ENCODE measurements around the gene SERP1. TPM values are rescaled to one million over a fixed set of nuclear protein-coding genes. Genes with fewer than 3 reads are reported as not detected.
"Not testable (repeated sequence)": the region's sequence is repeated elsewhere in the genome, so short reads cannot be mapped to it uniquely, and the experiment has no call there.

Gene SERP1
- total RNA-seq, 2 donors from 2014 or later, result 304 to 473 TPM

- Histone ChIP-seq H3K9me3 (no peaks in the 10 kb centered on the region), H3K27me3 (replicated peaks; ENCODE audit: insufficient read depth) (no peaks in the 10 kb centered on the region), H3K27ac (no peak overlapping the region), H3K4me1 (replicated peaks) (no peaks in the 10 kb centered on the region), H3K4me3 (no peak overlapping the region), H3K36me3 (no peaks in the 10 kb centered on the region)
- DNase-seq (ENCODE audit: low spot score), result no peak
- 88% methylated on average over 2 of the region's 2 CpGs for WGBS
- intact Hi-C loops (cut with DNase I), result no loop called here
- TF ChIP-seq, protein P1, sequence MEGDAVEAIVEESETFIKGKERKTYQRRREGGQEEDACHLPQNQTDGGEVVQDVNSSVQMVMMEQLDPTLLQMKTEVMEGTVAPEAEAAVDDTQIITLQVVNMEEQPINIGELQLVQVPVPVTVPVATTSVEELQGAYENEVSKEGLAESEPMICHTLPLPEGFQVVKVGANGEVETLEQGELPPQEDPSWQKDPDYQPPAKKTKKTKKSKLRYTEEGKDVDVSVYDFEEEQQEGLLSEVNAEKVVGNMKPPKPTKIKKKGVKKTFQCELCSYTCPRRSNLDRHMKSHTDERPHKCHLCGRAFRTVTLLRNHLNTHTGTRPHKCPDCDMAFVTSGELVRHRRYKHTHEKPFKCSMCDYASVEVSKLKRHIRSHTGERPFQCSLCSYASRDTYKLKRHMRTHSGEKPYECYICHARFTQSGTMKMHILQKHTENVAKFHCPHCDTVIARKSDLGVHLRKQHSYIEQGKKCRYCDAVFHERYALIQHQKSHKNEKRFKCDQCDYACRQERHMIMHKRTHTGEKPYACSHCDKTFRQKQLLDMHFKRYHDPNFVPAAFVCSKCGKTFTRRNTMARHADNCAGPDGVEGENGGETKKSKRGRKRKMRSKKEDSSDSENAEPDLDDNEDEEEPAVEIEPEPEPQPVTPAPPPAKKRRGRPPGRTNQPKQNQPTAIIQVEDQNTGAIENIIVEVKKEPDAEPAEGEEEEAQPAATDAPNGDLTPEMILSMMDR (IDR thresholded peaks at IDR 0.05), result no peak
- no peak for TF ChIP-seq POLR2A (IDR thresholded peaks at IDR 0.05)
- no peak for TF ChIP-seq POLR2AphosphoS5 (IDR thresholded peaks at IDR 0.05)
These were observed 36.5 kb downstream of the SERP1 start for GRCh38 chr3:150509780-150510179.

- Histone ChIP-seq H3K9me3 (no peaks in the 10 kb centered on the region), H3K27ac (no peak overlapping the region), H3K27me3 (replicated peaks; ENCODE audit: insufficient read depth) (no peaks in the 10 kb centered on the region), H3K4me1 (replicated peaks) (no peaks in the 10 kb centered on the region), H3K36me3 (no peaks in the 10 kb centered on the region), H3K4me3 (no peak overlapping the region)
- no peak for TF ChIP-seq POLR2AphosphoS5 (IDR thresholded peaks at IDR 0.05)
- no peak for TF ChIP-seq POLR2A (IDR thresholded peaks at IDR 0.05)
- TF ChIP-seq, protein P1 (IDR thresholded peaks at IDR 0.05), result no peak
- intact Hi-C loops (cut with DNase I), result no loop called here
- no peak for DNase-seq (ENCODE audit: low spot score)
These were observed 37.9 kb downstream of the SERP1 start for GRCh38 chr3:150508401-150508800.

- 81% methylated on average over 3 of the region's 3 CpGs for WGBS
- intact Hi-C loops (cut with DNase I), result no loop called here
These were observed 41.8 kb downstream of the SERP1 start for GRCh38 chr3:150504483-150504882.

GRCh38 chr3:150503402-150504099, 42.7 kb downstream of the SERP1 start:
- WGBS, result 89% methylated on average over 5 of the region's 5 CpGs
- Histone ChIP-seq H3K27ac (no peak overlapping the region), H3K36me3 (no peaks in the 10 kb centered on the region), H3K4me3 (no peak overlapping the region), H3K27me3 (replicated peaks; ENCODE audit: insufficient read depth) (no peaks in the 10 kb centered on the region), H3K9me3 (no peaks in the 10 kb centered on the region), H3K4me1 (replicated peaks) (no peaks in the 10 kb centered on the region)
- TF ChIP-seq POLR2A (IDR thresholded peaks at IDR 0.05) (no peak), POLR2AphosphoS5 (IDR thresholded peaks at IDR 0.05) (no peak)
- TF ChIP-seq, protein P1 (IDR thresholded peaks at IDR 0.05), result no peak
- no peak for DNase-seq (ENCODE audit: low spot score)
- intact Hi-C loops (cut with DNase I), result no loop called here

More at GRCh38 chr3:150504483-150504882, 41.8 kb downstream of the SERP1 start:
- no peak for DNase-seq (ENCODE audit: low spot score)
- H3K4me1 ChIP-seq (replicated peaks), result no peaks in the 10 kb centered on the region
- no peak overlapping the region for H3K27ac ChIP-seq
- no peaks in the 10 kb centered on the region for H3K9me3 ChIP-seq
- H3K36me3 ChIP-seq, result no peaks in the 10 kb centered on the region
- no peak for TF ChIP-seq POLR2A (IDR thresholded peaks at IDR 0.05)
- H3K4me3 ChIP-seq, result no peak overlapping the region
- H3K27me3 ChIP-seq (replicated peaks; ENCODE audit: insufficient read depth), result no peaks in the 10 kb centered on the region

GRCh38 chr3:150500960-150501359, 45.3 kb downstream of the SERP1 start:
- H3K4me3 ChIP-seq; intact Hi-C loops (cut with DNase I); H3K36me3 ChIP-seq; H3K9me3 ChIP-seq; H3K27ac ChIP-seq; H3K4me1 ChIP-seq (replicated peaks); H3K27me3 ChIP-seq (replicated peaks; ENCODE audit: insufficient read depth); DNase-seq (ENCODE audit: low spot score): not testable (repeated sequence)
- 94% methylated on average over 1 of the region's 1 CpG for WGBS

- Histone ChIP-seq H3K36me3 (no peaks in the 10 kb centered on the region), H3K27me3 (replicated peaks; ENCODE audit: insufficient read depth) (no peaks in the 10 kb centered on the region), H3K9me3 (no peaks in the 10 kb centered on the region), H3K4me1 (replicated peaks) (no peaks in the 10 kb centered on the region), H3K4me3 (no peak overlapping the region), H3K27ac (no peak overlapping the region)
- TF ChIP-seq POLR2A (IDR thresholded peaks at IDR 0.05) (no peak), POLR2AphosphoS5 (IDR thresholded peaks at IDR 0.05) (no peak)
- TF ChIP-seq, protein P1 (IDR thresholded peaks at IDR 0.05), result no peak
- no peak for DNase-seq (ENCODE audit: low spot score)
- intact Hi-C loops (cut with DNase I), result loop anchor here (5.0 to 10.0 kb wide), 3 partner anchors 211 to 533 kb away; no protein-coding TSS in a partner anchor
- WGBS, result 21% methylated on average over 2 of the region's 2 CpGs
These were observed 48.3 kb downstream of the SERP1 start for GRCh38 chr3:150497956-150498355.

Measured in prostate gland (tissue), 2 donors.